ENCODE data around the gene TTLL4. TPM values are rescaled to one million over a fixed set of nuclear protein-coding genes. Genes with fewer than 3 reads are reported as not detected.
"Not testable (repeated sequence)": the region's sequence is repeated elsewhere in the genome, so short reads cannot be mapped to it uniquely, and the experiment has no call there.

The TTLL4 gene
- total and polyA plus RNA-seq, 2 donors: 8.8 to 9.4 TPM

DNA sequence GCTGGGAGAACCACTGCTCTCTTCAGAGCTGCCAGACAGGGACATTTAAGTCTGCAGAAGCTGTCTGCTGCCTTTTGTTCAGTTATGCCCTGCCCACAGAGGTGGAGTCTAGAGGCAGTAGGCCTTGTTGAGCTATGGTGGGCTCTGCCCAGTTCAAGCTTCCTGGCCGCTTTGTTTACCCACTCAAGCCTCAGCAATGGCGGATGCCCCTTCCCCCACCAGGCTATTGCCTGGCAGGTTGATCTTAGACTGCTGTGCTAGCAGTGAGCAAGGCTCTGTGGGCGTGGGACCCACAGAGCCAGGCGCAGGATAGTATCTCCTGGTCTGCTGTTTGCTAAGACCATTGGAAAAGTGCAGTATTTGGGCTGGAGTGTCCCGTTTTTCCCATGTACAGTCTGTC, 62.1 kb downstream of the TTLL4 start:
- H3K4me1 ChIP-seq (ENCODE audit: control insufficient read depth in 2 of 2, insufficient read depth in 2 of 2, low read length in 2 of 2); H3K27me3 ChIP-seq (ENCODE audit: control insufficient read depth in 2 of 2, insufficient read depth in 1 of 2, low read length in 1 of 2); H3K9me3 ChIP-seq (ENCODE audit: control insufficient read depth in 2 of 2, insufficient read depth in 1 of 2, low read length in 1 of 2); H3K27ac ChIP-seq (ENCODE audit: low read depth in 1 of 2, low read length in 1 of 2); DNase-seq (ENCODE audit: low read depth in 6 of 9, low spot score in 9 of 9); H3K4me3 ChIP-seq (ENCODE audit: low read length in 2 of 2); H3K36me3 ChIP-seq (ENCODE audit: control insufficient read depth in 2 of 2, insufficient read depth in 2 of 2, low read length in 1 of 2): not testable (repeated sequence)
- 96% methylated on average over 5 of the region's 5 CpGs for WGBS

DNA sequence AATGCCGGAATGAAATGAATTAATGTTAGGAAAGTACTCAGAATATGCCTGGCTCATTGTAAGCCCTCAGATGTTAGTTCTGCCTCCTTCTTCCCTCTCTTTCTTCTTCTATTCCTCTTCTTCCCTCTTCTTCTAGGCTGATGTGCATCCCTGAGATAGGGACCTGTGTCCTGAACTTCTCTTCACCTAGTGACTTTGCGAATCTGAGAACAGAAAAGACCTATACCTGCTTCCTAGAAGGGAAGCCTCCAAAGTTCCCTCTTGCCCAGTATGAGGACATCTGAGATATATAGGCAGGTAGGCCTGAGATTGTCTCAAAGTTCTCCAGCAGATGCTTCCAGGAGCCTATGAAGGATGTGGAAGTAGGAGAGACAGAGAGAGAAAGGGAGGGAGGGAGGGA, 63.2 kb downstream of the TTLL4 start:
- no peak overlapping the region for H3K4me3 ChIP-seq (ENCODE audit: low read length in 2 of 2)
- no peak overlapping the region for H3K27ac ChIP-seq (ENCODE audit: low read depth in 1 of 2, low read length in 1 of 2)
- DNase-seq (ENCODE audit: low read depth in 6 of 9, low spot score in 9 of 9): no peak
- WGBS: 97% methylated on average over 2 of the region's 2 CpGs
- peaks cover 0 to 5% of the 10 kb centered on the region in 2 donors for H3K9me3 ChIP-seq (ENCODE audit: control insufficient read depth in 2 of 2, insufficient read depth in 1 of 2, low read length in 1 of 2)
- H3K4me1 ChIP-seq (ENCODE audit: control insufficient read depth in 2 of 2, insufficient read depth in 2 of 2, low read length in 2 of 2): no peaks in the 10 kb centered on the region
- H3K27me3 ChIP-seq (ENCODE audit: control insufficient read depth in 2 of 2, insufficient read depth in 1 of 2, low read length in 1 of 2): no peaks in the 10 kb centered on the region
- no peaks in the 10 kb centered on the region for H3K36me3 ChIP-seq (ENCODE audit: control insufficient read depth in 2 of 2, insufficient read depth in 2 of 2, low read length in 1 of 2)

DNA sequence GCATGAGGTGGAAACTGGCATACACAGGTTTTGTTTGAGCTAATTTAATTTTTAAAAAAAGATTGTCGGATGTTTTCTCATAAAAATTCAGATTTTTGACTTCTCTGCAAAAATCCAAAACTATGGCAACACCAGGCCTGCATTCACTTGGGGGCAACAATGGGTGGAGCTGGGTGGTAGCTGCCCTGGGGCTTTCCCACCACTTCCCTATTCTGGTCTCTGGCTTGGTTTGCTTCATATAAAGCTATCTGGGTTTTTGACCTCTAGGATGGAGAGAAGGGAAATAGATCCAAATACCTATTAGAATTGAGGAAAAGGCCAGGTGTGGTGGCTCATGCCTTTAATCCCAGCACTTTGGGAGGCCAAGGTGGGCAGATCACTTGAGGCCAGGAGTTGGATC, 65.9 kb downstream of the TTLL4 start:
- H3K9me3 ChIP-seq (ENCODE audit: control insufficient read depth in 2 of 2, insufficient read depth in 1 of 2, low read length in 1 of 2): peaks cover 0 to 5% of the 10 kb centered on the region in 2 donors
- H3K4me3 ChIP-seq (ENCODE audit: low read length in 2 of 2): no peak overlapping the region
- 92% methylated on average over 1 of the region's 1 CpG for WGBS
- peaks cover 13 to 14% of the 10 kb centered on the region in 2 donors for H3K27me3 ChIP-seq (ENCODE audit: control insufficient read depth in 2 of 2, insufficient read depth in 1 of 2, low read length in 1 of 2)
- H3K27ac ChIP-seq (ENCODE audit: low read depth in 1 of 2, low read length in 1 of 2): no peak overlapping the region
- no peaks in the 10 kb centered on the region for H3K4me1 ChIP-seq (ENCODE audit: control insufficient read depth in 2 of 2, insufficient read depth in 2 of 2, low read length in 2 of 2)
- H3K36me3 ChIP-seq (ENCODE audit: control insufficient read depth in 2 of 2, insufficient read depth in 2 of 2, low read length in 1 of 2): no peaks in the 10 kb centered on the region
- DNase-seq (ENCODE audit: low read depth in 6 of 9, low spot score in 9 of 9): no peak

DNA sequence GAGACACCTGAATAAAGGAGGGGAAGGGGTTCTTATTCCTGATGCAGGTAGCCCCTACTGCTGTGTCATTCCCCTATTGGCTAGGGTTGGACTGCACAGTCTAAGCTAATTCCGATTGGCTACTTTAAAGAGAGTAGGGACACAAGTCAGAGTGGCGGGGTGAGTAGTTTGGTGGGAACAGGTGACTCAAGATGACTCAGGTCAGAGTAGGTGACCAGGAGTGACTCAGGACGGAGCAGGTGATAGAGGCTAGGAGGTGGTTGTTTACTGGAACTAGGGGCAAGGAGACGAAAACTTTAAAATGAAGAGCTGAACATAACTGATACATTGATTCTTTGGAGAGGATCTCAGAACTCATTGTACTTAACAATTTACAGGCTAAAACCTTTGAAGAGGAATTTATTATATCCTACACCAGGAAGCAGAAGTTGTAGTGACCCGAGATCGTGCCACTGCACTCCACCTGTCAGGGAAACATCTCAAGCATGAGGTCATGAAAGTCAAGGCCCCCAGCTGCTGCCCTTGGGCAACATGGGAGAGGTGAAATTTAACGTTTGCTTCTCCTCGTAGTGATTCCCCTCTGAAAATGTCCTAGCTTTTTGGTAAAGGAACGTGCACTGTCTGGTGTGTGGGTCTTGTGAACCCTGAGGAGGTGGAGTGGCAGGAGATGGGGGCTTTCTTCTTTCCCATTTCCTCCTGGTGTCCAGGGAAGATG, 66.8 kb downstream of the TTLL4 start:
- Histone ChIP-seq H3K27me3 (ENCODE audit: control insufficient read depth in 2 of 2, insufficient read depth in 1 of 2, low read length in 1 of 2) (peaks cover 22 to 24% of the 10 kb centered on the region in 2 donors), H3K36me3 (ENCODE audit: control insufficient read depth in 2 of 2, insufficient read depth in 2 of 2, low read length in 1 of 2) (no peaks in the 10 kb centered on the region), H3K4me1 (ENCODE audit: control insufficient read depth in 2 of 2, insufficient read depth in 2 of 2, low read length in 2 of 2) (no peaks in the 10 kb centered on the region), H3K9me3 (ENCODE audit: control insufficient read depth in 2 of 2, insufficient read depth in 1 of 2, low read length in 1 of 2) (peaks cover 0 to 5% of the 10 kb centered on the region in 2 donors), H3K4me3 (ENCODE audit: low read length in 2 of 2) (no peak overlapping the region), H3K27ac (ENCODE audit: low read depth in 1 of 2, low read length in 1 of 2) (no peak overlapping the region)
- 92% methylated on average over 9 of the region's 9 CpGs for WGBS
- DNase-seq (ENCODE audit: low read depth in 6 of 9, low spot score in 9 of 9): no peak

DNA sequence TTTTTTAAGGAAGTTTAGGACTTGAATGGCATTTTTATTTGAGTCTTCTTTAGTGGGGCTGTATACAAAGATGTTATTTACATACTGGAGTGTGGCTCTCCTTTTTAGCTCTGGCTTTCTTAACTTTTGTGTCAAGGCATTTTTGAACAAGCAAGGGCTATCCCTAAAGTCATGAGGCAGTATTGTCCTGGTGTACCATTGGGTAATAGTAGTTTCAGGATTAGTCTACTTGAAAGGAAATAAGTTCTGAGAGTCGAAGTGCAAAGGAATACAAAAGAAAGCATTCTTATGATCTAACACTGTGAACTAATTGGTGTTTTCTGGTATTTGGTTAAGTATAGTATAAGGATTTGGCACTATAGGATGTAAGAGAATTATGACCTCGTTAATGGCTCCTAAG, 69.4 kb downstream of the TTLL4 start:
- Histone ChIP-seq H3K27me3 (ENCODE audit: control insufficient read depth in 2 of 2, insufficient read depth in 1 of 2, low read length in 1 of 2) (peaks cover 33 to 41% of the 10 kb centered on the region in 2 donors), H3K4me3 (ENCODE audit: low read length in 2 of 2) (no peak overlapping the region), H3K27ac (ENCODE audit: low read depth in 1 of 2, low read length in 1 of 2) (no peak overlapping the region), H3K9me3 (ENCODE audit: control insufficient read depth in 2 of 2, insufficient read depth in 1 of 2, low read length in 1 of 2) (peaks cover 0 to 5% of the 10 kb centered on the region in 2 donors), H3K4me1 (ENCODE audit: control insufficient read depth in 2 of 2, insufficient read depth in 2 of 2, low read length in 2 of 2) (no peaks in the 10 kb centered on the region), H3K36me3 (ENCODE audit: control insufficient read depth in 2 of 2, insufficient read depth in 2 of 2, low read length in 1 of 2) (no peaks in the 10 kb centered on the region)
- DNase-seq (ENCODE audit: low read depth in 6 of 9, low spot score in 9 of 9): no peak
- WGBS: 71% methylated on average over 2 of the region's 2 CpGs

DNA sequence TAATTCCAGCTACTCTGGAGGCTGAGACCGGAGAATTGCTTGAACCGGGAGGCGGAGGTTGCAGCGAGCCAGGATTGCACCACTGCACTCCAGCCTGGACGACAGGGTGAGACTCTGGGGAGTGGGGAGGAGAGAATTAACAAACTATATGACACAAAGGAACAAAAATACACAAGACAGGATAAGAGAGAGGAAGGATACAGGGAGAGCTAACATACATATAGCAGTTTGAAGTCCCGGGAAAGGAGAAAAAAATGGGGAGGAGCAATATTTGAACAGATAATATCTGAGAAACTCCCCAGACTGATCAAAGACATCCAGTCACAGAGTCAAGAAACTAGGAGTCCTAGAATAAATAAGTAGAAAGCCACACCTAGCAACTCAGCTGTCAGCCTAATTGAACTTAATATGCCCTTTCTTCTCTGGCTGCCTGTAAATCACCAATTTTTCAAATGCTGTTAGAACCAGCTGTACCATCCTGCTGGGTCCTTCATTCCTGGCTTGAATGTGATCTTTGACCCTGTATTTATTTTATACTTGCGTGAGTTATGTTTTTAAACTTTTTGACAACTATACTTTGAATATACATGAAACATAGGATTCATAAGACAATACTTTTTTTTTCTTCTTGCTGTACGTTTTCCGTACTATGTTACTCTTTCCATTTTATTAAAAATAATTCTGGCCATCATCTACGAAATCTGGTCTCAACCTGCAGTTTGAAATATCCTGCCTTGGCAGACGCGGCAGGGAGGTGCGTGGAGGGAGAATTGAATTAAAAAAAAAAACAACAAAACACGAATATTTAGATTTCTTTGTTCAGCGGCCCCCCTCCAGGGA, 70.4 kb downstream of the TTLL4 start:
- no peaks in the 10 kb centered on the region for H3K36me3 ChIP-seq (ENCODE audit: control insufficient read depth in 2 of 2, insufficient read depth in 2 of 2, low read length in 1 of 2)
- H3K27me3 ChIP-seq (ENCODE audit: control insufficient read depth in 2 of 2, insufficient read depth in 1 of 2, low read length in 1 of 2): peaks cover 33 to 44% of the 10 kb centered on the region in 2 donors
- no peak for DNase-seq (ENCODE audit: low read depth in 6 of 9, low spot score in 9 of 9)
- WGBS: 46% methylated on average over 15 of the region's 15 CpGs
- no peaks in the 10 kb centered on the region for H3K4me1 ChIP-seq (ENCODE audit: control insufficient read depth in 2 of 2, insufficient read depth in 2 of 2, low read length in 2 of 2)
- peak overlapping the region; percentile 31 to 35 for H3K4me3 ChIP-seq (ENCODE audit: low read length in 2 of 2)
- H3K9me3 ChIP-seq (ENCODE audit: control insufficient read depth in 2 of 2, insufficient read depth in 1 of 2, low read length in 1 of 2): peaks cover 0 to 5% of the 10 kb centered on the region in 2 donors
- peak overlapping the region in 1 of 2 donors; percentile 69 for H3K27ac ChIP-seq (ENCODE audit: low read depth in 1 of 2, low read length in 1 of 2)

DNA sequence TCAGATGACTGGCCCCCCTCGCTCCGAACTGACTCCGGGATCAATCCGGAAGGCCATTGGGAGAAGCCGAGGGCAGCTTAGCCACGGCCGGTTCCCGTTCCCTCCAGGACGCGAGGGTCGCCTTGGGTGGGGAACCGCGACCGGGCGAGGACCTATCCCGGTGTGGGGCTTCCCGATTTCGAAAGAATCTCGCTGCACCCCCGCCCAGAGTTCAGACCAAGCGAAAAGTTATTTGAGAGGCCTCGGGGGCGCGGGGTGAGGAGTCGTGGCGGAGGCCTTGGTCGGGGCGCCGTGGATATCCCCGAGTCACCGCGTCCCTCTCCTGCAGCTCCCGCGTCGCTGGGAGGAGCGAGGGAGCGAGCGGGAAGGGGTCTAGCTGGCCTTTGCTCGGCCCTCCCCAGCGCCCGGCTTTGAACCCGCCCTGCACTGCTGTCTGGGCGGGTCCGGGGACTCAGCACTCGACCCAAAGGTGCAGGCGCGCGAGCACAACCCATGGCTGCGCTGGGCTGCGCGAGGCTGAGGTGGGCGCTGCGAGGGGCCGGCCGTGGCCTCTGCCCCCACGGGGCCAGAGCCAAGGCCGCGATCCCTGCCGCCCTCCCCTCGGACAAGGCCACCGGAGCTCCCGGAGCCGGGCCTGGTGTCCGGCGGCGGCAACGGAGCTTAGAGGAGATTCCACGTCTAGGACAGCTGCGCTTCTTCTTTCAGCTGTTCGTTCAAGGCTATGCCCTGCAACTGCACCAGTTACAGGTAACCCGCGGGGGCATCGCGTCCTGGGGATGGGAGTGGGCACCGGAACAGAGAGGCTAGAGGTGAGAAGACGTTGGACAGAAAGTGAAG, 71.3 kb downstream of the TTLL4 start, which contains the start of gene CYP27A1:
Gene CYP27A1, plus strand, starts transcription at position 457 of the 837 bp plus-strand sequence. Its CDS starts 36 bp downstream, at position 493.
- Histone ChIP-seq H3K9me3 (ENCODE audit: control insufficient read depth in 2 of 2, insufficient read depth in 1 of 2, low read length in 1 of 2) (no peaks in the 10 kb centered on the region), H3K36me3 (ENCODE audit: control insufficient read depth in 2 of 2, insufficient read depth in 2 of 2, low read length in 1 of 2) (no peaks in the 10 kb centered on the region), H3K4me3 (ENCODE audit: low read length in 2 of 2) (peak within 1 kb of the TSS; percentile 35 to 36), H3K27me3 (ENCODE audit: control insufficient read depth in 2 of 2, insufficient read depth in 1 of 2, low read length in 1 of 2) (peaks cover 33 to 46% of the 10 kb centered on the region in 2 donors), H3K27ac (ENCODE audit: low read depth in 1 of 2, low read length in 1 of 2) (peak within 1 kb of the TSS; percentile 53 to 69), H3K4me1 (ENCODE audit: control insufficient read depth in 2 of 2, insufficient read depth in 2 of 2, low read length in 2 of 2) (no peaks in the 10 kb centered on the region)
- 3% methylated on average over 76 of the region's 76 CpGs for WGBS
- DNase-seq (ENCODE audit: low read depth in 6 of 9, low spot score in 9 of 9): peak in 1 of 9 donors; percentile 12

DNA sequence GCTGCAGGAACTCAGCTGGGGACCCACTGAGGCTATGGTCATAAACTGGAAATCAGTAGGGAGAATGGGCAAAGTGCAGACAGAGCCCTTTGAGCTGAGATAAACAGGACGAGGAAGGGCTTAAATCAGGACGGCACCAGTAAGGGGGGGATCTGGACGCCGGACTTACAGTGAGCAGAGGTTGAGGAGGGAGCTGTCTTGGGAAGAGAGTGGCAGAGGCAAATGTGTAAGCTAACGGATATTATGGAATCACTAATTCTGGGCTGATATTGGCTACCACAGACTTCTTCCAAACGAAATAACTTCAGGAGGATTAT, 71.9 kb downstream of the TTLL4 start:
- no peak for DNase-seq (ENCODE audit: low read depth in 6 of 9, low spot score in 9 of 9)
- Histone ChIP-seq H3K27ac (ENCODE audit: low read depth in 1 of 2, low read length in 1 of 2) (peak overlapping the region; percentile 28 to 53), H3K36me3 (ENCODE audit: control insufficient read depth in 2 of 2, insufficient read depth in 2 of 2, low read length in 1 of 2) (no peaks in the 10 kb centered on the region), H3K9me3 (ENCODE audit: control insufficient read depth in 2 of 2, insufficient read depth in 1 of 2, low read length in 1 of 2) (no peaks in the 10 kb centered on the region), H3K27me3 (ENCODE audit: control insufficient read depth in 2 of 2, insufficient read depth in 1 of 2, low read length in 1 of 2) (peaks cover 33 to 46% of the 10 kb centered on the region in 2 donors), H3K4me3 (ENCODE audit: low read length in 2 of 2) (peak overlapping the region; percentile 35 to 36), H3K4me1 (ENCODE audit: control insufficient read depth in 2 of 2, insufficient read depth in 2 of 2, low read length in 2 of 2) (no peaks in the 10 kb centered on the region)
- 47% methylated on average over 6 of the region's 6 CpGs for WGBS

Measured in thymus (tissue), 11 donors.